Prostate gland (tissue), 2 donors: ENCODE data around the gene C2orf92. TPM values are rescaled to one million over a fixed set of nuclear protein-coding genes. Genes with fewer than 3 reads are reported as not detected.

Experiments used
- DNase-seq: peaks from one replicate; pipeline ENCODE4 v3.0.0-alpha.2; 2019; ENCODE audit warnings: low spot score
- H3K27ac ChIP-seq, 2 donors: fragments of 200-600 bp; sonication (generic); 2 replicates each; pipeline ENCODE4 v1.5.1; 2017 to 2019
- H3K27me3 ChIP-seq: fragments of 200-600 bp; sonication (generic); replicated peaks from 2 replicates; pipeline ENCODE4 v1.5.1; 2019; ENCODE audit not compliant: insufficient read depth
- H3K36me3 ChIP-seq, 2 donors: fragments of 200-600 bp; sonication (generic); 1 replicate in 1 of 2; 2 replicates in 1 of 2; pipeline versions ENCODE4 v1.5.1 to v1.8.1; 2017 to 2019
- H3K4me1 ChIP-seq: fragments of 200-600 bp; sonication (generic); replicated peaks from 2 replicates; pipeline ENCODE4 v1.5.1; 2019
- H3K4me3 ChIP-seq, 2 donors: fragments of 200-600 bp; sonication (generic); 2 replicates each; pipeline ENCODE4 v1.5.1; 2017 to 2019
- H3K9me3 ChIP-seq: fragments of 200-600 bp; sonication (generic); 2 replicates; pipeline ENCODE4 v1.5.1; 2017
- POLR2A ChIP-seq: fragments of 450-650 bp; IDR thresholded peaks from one replicate; pipeline ENCODE4 v1.6.1; 2016; ENCODE audit warnings: antibody characterized with exemption, mild to moderate bottlenecking
- POLR2AphosphoS5 ChIP-seq: sonication (generic); formaldehyde crosslinking; IDR thresholded peaks from one replicate; pipeline ENCODE4 v1.6.1; 2017; ENCODE audit warnings: antibody characterized with exemption
- WGBS: methylation state at CpG from one replicate; pipeline ENCODE4 v1.1.5; 2018; 5-methylcytosine and 5-hydroxymethylcytosine counted together
- intact Hi-C: fragments of 100-400 bp; cut with DNase I; formaldehyde crosslinking; loops from one replicate; pipeline ENCODE4 v1.14.2; 2022
- total RNA-seq, 2 donors: library from RNA; depleted of rRNA; stranded (reverse); fragments of >200 nt; gene quantifications; one replicate each; pipeline ENCODE4 v1.1.0, GENCODE V29; 2016
- TF ChIP-seq, protein P1 (sequence below), 4 experiments: fragments of 200-600 bp in 2 of 4; fragments of 450-650 bp in 2 of 4; sonication (generic) in 2 of 4; IDR thresholded peaks; 1 replicate in 3 of 4; 2 replicates in 1 of 4; pipeline ENCODE4 v1.5.1; 2016 to 2019; ENCODE audit warnings: antibody characterized with exemption in 4 of 4, mild to moderate bottlenecking in 2 of 4, moderate library complexity in 2 of 4

C2orf92 gene
- total RNA-seq, 2 donors from 2014 or later, result 2.0 to 7.0 TPM

DNA sequence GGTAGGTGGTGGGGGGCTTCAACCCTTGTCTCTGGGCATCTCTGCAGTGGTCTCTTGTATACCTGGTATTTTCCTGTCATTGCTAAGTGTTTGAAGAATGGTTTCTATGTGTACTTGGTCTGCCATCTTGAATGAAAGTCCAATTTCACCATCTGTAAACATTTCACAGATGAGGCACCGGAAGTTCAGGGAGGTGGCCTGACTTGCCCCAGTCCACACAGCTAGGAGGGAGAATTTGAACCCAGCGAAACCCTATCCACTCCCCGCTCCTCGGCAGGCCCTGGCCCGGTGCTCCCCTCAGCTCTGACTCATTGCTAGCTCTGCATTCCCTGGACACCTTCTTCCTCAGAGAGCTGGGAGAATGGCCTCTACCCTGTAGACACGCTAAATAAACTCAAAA lies 74.4 kb downstream of the C2orf92 start:
- intact Hi-C loops, result no loop called here
- no peak for DNase-seq
- no peaks in the 10 kb centered on the region for H3K27me3 ChIP-seq
- no peak overlapping the region for H3K4me3 ChIP-seq
- 93% methylated on average over 6 of the region's 6 CpGs for WGBS
- H3K4me1 ChIP-seq, result no peaks in the 10 kb centered on the region
- H3K36me3 ChIP-seq, result no peaks in the 10 kb centered on the region
- no peaks in the 10 kb centered on the region for H3K9me3 ChIP-seq
- H3K27ac ChIP-seq, result no peak overlapping the region
- TF ChIP-seq POLR2A (no peak), POLR2AphosphoS5 (no peak)
- TF ChIP-seq, protein P1, sequence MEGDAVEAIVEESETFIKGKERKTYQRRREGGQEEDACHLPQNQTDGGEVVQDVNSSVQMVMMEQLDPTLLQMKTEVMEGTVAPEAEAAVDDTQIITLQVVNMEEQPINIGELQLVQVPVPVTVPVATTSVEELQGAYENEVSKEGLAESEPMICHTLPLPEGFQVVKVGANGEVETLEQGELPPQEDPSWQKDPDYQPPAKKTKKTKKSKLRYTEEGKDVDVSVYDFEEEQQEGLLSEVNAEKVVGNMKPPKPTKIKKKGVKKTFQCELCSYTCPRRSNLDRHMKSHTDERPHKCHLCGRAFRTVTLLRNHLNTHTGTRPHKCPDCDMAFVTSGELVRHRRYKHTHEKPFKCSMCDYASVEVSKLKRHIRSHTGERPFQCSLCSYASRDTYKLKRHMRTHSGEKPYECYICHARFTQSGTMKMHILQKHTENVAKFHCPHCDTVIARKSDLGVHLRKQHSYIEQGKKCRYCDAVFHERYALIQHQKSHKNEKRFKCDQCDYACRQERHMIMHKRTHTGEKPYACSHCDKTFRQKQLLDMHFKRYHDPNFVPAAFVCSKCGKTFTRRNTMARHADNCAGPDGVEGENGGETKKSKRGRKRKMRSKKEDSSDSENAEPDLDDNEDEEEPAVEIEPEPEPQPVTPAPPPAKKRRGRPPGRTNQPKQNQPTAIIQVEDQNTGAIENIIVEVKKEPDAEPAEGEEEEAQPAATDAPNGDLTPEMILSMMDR (IDR thresholded peaks at IDR 0.05), result no peak

DNA sequence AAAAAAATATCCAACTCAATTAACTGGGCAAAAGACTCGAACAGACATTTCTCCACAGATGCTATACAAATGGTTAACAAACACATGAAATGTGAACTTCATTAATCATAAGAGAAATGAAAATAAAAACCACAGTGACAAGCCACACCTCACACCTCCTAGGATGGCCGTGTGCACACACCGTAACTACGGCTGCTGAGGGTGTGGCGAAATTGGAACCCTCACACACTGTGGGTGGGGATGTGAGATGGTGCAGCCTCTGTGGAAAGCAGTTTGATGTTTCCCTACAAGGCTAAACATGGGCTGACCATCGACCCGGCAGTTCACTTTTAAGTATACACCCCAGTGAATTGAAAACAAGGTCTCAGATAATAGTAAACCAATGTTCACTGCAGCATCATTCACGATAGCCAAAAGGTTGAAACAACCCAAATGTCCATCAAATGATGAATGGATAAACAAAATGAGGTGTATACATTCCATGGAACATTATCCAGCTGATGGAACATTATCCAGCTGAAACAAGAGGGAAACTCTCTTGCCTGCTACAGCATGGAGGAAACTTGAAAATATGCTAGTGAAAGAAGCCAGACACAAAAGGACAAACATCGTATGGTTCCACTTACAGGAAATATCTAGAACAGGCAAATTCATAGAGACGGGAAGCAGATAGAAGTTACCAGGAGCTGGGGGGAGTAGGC lies 76.1 kb downstream of the C2orf92 start:
- no peak for DNase-seq
- no peaks in the 10 kb centered on the region for H3K4me1 ChIP-seq
- H3K27ac ChIP-seq, result no peak overlapping the region
- no peaks in the 10 kb centered on the region for H3K36me3 ChIP-seq
- H3K9me3 ChIP-seq, result no peaks in the 10 kb centered on the region
- no peak overlapping the region for H3K4me3 ChIP-seq
- no peaks in the 10 kb centered on the region for H3K27me3 ChIP-seq
- intact Hi-C loops, result no loop called here
- TF ChIP-seq POLR2AphosphoS5, result no peak
- TF ChIP-seq, protein P1 (IDR thresholded peaks at IDR 0.05), result no peak
- no peak for TF ChIP-seq POLR2A
- WGBS, result 51% methylated on average over 10 of the region's 10 CpGs

DNA sequence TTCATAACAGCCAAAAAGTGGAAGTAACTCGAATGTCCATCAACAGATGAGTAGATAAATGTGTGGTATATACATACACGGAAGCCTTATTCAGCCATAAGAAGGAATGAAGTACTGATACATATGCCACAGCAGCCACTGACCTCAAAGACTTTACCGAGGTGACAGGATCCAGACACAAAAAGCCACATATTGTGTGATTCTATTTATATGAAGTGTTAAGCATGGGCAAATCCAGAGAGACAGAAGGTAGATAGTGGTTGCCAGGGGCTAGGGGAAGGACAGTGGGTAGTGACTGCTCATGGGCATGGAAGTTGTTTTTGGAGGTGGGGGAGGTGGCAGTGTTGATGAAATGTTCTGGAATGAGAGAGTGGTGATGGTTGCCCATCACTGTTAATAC lies 77.8 kb downstream of the C2orf92 start:
- TF ChIP-seq, protein P1 (IDR thresholded peaks at IDR 0.05), result no peak
- TF ChIP-seq POLR2AphosphoS5, result no peak
- TF ChIP-seq POLR2A, result no peak
- no peaks in the 10 kb centered on the region for H3K27me3 ChIP-seq
- H3K4me1 ChIP-seq, result no peaks in the 10 kb centered on the region
- no peak overlapping the region for H3K4me3 ChIP-seq
- no peaks in the 10 kb centered on the region for H3K9me3 ChIP-seq
- WGBS, result 79% methylated on average over 3 of the region's 3 CpGs
- intact Hi-C loops, result no loop called here
- H3K27ac ChIP-seq, result no peak overlapping the region
- no peaks in the 10 kb centered on the region for H3K36me3 ChIP-seq
- no peak for DNase-seq

DNA sequence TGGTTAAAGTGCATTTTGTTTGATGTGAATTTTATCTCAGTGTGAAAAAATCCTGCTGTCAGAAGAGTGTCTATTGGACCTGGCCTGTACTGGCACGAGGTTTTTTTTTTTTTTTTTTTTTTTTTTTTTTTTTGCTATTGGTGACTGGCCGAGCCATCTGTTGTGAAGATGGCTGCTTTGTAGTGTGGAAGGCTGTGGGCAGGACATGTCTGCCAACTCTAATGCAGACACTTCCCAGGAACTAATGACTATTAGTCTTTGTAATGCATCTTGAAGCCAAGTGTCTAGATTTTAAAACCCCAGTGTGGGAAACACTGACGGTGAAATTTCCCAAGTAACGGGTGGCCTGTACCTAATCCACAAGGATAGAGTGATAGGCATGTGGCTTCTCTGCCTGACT lies 78.2 kb downstream of the C2orf92 start:
- intact Hi-C loops, result no loop called here
- no peak for TF ChIP-seq POLR2A
- no peak for TF ChIP-seq POLR2AphosphoS5
- TF ChIP-seq, protein P1 (IDR thresholded peaks at IDR 0.05), result no peak
- no peak for DNase-seq
- H3K4me3 ChIP-seq, result no peak overlapping the region
- no peaks in the 10 kb centered on the region for H3K4me1 ChIP-seq
- no peaks in the 10 kb centered on the region for H3K36me3 ChIP-seq
- H3K9me3 ChIP-seq, result no peaks in the 10 kb centered on the region
- no peaks in the 10 kb centered on the region for H3K27me3 ChIP-seq
- no peak overlapping the region for H3K27ac ChIP-seq
- 84% methylated on average over 4 of the region's 4 CpGs for WGBS

DNA sequence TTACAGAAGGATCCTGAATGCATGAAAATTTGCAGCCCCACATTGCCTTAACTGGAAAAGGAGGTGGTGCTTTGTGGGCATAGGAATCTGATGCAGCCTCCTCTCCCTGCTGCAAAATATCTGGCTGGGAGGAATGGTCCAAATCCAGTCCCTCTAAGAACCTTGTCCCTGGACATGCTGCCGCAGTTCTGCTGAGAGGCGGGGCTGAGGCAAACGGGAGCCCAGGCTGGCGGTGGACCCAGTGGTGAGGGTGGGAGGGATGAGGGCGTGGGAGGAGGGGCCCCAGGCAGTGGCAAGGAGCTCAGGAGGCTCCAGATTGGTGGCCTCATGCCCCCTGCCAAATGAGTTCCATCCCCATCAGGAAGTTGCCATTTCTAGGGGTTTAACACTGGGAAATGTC lies 80.1 kb downstream of the C2orf92 start:
- H3K9me3 ChIP-seq, result no peaks in the 10 kb centered on the region
- H3K4me1 ChIP-seq, result no peaks in the 10 kb centered on the region
- no peaks in the 10 kb centered on the region for H3K27me3 ChIP-seq
- no peak overlapping the region for H3K4me3 ChIP-seq
- intact Hi-C loops, result no loop called here
- no peaks in the 10 kb centered on the region for H3K36me3 ChIP-seq
- no peak for DNase-seq
- WGBS, result 58% methylated on average over 5 of the region's 5 CpGs
- TF ChIP-seq POLR2A (no peak), POLR2AphosphoS5 (no peak)
- TF ChIP-seq, protein P1 (IDR thresholded peaks at IDR 0.05), result no peak
- no peak overlapping the region for H3K27ac ChIP-seq
